Rectal smooth muscle tissue (tissue), 1 donor: ENCODE measurements around the gene NFKBIE.
A peak's percentile ranks its signal among the peaks of the same experiment; 100 is the strongest.

Experiments
- H3K27ac ChIP-seq: one replicate; pipeline ENCODE4 v1.7.0; 2013; ENCODE audit warnings: low read depth, low read length, inconsistent platforms
- H3K27me3 ChIP-seq: one replicate; pipeline ENCODE4 v1.7.0; 2013; ENCODE audit warnings: low read length; ENCODE audit not compliant: control insufficient read depth, insufficient read depth
- H3K36me3 ChIP-seq: one replicate; pipeline ENCODE4 v1.7.0; 2013; ENCODE audit warnings: low read length; ENCODE audit not compliant: control insufficient read depth, insufficient read depth
- H3K4me1 ChIP-seq: one replicate; pipeline ENCODE4 v1.7.0; 2013; ENCODE audit warnings: low read length; ENCODE audit not compliant: control insufficient read depth, insufficient read depth
- H3K4me3 ChIP-seq: one replicate; pipeline ENCODE4 v1.7.0; 2013; ENCODE audit warnings: low read length
- H3K9ac ChIP-seq: one replicate; pipeline ENCODE4 v1.7.0; 2013; ENCODE audit warnings: low read length

NFKBIE gene

DNA sequence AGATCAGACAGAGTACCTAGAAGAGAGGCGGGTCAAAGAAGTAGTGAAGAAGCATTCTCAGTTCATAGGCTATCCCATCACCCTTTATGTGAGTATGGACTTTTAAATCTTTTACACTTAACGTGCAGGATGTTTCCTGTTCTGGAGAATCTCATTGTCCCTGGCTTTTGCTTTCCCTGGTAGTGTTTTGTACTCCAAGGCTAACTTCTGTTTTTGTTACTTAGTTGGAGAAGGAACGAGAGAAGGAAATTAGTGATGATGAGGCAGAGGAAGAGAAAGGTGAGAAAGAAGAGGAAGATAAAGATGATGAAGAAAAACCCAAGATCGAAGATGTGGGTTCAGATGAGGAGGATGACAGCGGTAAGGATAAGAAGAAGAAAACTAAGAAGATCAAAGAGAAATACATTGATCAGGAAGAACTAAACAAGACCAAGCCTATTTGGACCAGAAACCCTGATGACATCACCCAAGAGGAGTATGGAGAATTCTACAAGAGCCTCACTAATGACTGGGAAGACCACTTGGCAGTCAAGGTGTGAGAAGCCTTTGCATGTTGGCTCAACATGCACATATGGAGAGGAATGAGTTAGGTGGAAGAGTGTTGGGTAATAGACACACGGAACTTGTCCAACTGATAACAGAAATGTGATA lies 15.2 kb downstream of the NFKBIE start:
- Histone ChIP-seq H3K9ac (no peak overlapping the region), H3K27ac (no peak overlapping the region), H3K4me3 (no peak overlapping the region), H3K4me1 (peaks cover 6% of the 10 kb centered on the region), H3K36me3 (peaks cover 60% of the 10 kb centered on the region), H3K27me3 (no peaks in the 10 kb centered on the region)

DNA sequence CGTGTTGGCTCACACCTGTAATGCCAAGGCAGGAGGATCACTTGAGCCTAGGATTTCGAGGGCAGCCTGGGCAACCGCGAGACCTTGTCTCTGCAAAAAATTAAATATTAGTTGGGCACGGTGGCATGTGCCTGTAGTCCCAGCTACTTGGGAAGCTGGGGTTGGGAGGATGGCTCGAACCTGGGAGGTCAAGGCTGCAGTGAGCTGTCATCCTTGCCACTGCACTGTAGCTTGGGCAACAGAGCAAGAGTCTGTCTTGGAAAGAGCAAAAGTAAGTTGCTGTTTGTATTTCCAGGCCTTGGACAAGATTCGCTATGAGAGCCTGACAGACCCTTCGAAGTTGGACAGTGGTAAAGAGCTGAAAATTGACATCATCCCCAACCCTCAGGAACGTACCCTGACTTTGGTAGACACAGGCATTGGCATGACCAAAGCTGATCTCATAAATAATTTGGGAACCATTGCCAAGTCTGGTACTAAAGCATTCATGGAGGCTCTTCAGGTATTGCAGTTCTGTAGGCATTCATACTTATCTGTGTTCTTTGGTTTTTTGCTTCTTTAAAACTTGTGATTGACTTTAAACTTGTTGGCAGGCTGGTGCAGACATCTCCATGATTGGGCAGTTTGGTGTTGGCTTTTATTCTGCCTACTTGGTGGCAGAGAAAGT lies 16.1 kb downstream of the NFKBIE start:
- peak overlapping the region; percentile 88 for H3K4me3 ChIP-seq
- no peaks in the 10 kb centered on the region for H3K27me3 ChIP-seq
- H3K4me1 ChIP-seq: peaks cover 6% of the 10 kb centered on the region
- H3K36me3 ChIP-seq: peaks cover 51% of the 10 kb centered on the region
- no peak overlapping the region for H3K27ac ChIP-seq
- no peak overlapping the region for H3K9ac ChIP-seq

DNA sequence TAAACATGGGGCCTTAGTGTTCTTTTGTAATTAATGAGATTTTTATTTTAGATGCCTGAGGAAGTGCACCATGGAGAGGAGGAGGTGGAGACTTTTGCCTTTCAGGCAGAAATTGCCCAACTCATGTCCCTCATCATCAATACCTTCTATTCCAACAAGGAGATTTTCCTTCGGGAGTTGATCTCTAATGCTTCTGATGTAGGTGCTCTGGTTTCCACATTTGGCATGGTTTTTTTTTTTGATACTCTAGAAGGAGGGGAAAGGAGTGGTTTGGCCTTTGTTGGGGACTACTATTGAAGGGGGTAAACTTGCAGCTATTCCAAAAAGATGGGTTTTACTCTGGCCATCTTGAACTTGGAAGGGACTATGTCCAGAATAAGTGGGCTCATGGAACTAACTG lies 16.8 kb downstream of the NFKBIE start:
- no peak overlapping the region for H3K9ac ChIP-seq
- H3K4me1 ChIP-seq: peaks cover 6% of the 10 kb centered on the region
- H3K27ac ChIP-seq: no peak overlapping the region
- H3K27me3 ChIP-seq: no peaks in the 10 kb centered on the region
- H3K36me3 ChIP-seq: peaks cover 45% of the 10 kb centered on the region
- peak overlapping the region; percentile 88 for H3K4me3 ChIP-seq

DNA sequence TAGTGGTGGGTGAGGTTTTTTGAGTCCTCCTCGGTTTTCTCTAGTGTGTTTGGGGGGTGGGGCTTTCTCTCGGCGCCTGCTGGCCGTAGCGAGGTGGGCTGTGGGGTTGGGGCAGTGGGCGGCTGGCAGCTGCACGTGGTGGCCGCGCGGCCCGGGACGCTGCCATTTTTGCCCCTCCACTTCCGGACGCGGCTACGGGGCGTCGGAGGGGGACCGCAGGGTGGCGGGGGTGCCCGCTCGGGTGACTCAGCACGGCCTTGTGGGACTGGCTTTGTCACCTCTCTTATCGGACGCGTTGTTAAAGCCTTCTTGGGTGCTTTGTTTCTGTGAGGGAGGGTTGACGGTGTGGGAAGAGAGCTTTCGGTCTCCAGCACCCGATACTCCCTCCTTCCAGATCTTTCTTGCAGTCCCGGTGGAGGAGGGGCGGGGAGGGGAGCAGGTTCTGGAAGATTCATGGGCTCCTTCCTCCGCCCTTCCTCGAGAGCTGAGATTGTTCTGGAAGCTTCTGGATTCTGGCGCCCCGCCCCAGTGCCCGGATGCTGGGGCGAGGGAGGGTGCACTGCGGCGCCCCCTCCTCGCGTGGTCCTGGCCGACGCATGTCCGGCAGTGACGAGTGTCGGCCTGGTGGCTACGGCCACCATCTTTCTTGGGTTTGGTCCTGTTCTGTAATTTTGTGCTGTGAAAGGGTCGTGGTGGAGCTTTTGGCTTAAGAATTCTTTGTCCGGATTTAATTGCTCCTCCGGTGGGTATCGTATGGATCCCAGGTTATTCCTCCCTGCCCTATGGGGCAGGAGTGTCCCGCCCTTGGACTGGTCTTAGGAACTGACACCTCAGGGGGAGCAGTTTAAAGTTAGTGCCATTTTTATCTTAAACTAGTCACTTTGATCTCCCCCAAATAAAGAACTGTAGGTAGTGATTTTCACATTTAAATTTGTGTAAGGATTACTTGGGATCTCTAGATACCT lies 17.7 kb downstream of the NFKBIE start:
- Histone ChIP-seq H3K27me3 (no peaks in the 10 kb centered on the region), H3K27ac (peak overlapping the region; percentile 95), H3K9ac (peak overlapping the region; percentile 66), H3K4me3 (peak overlapping the region; percentile 88), H3K36me3 (peaks cover 35% of the 10 kb centered on the region), H3K4me1 (peaks cover 6% of the 10 kb centered on the region)

DNA sequence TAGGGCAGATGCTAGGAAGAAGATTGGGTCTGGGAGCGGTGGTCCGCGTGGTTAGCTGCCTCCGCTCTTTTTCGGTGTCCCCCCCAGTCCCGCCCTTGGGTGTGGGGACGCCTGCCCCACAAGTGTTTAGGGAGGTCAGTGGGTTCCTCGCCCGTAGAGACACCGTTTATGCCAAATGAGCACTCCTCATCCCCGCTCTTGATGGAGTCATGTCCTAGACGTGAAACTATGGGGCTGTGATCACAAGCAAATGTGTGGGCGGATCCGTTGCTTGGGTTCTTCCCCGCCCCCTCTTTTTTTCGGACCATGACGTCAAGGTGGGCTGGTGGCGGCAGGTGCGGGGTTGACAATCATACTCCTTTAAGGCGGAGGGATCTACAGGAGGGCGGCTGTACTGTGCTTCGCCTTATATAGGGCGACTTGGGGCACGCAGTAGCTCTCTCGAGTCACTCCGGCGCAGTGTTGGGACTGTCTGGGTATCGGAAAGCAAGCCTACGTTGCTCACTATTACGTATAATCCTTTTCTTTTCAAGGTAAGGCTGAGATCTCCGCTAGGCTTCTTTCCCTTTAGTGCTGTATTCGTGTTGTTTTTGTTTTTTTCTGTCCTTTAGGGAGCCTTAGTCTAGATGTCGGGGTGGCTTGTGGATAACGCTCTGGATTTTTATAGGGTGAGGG lies 18.6 kb downstream of the NFKBIE start, which contains the start of gene HSP90AB1:
TSS of gene HSP90AB1 (plus strand) at position 439 of the 675 bp plus-strand sequence. CDS start 1,529 bp downstream, outside the sequence.
- H3K36me3 ChIP-seq: peaks cover 30% of the 10 kb centered on the region
- peaks cover 6% of the 10 kb centered on the region for H3K4me1 ChIP-seq
- H3K9ac ChIP-seq: peak within 1 kb of the TSS; percentile 80
- no peaks in the 10 kb centered on the region for H3K27me3 ChIP-seq
- H3K4me3 ChIP-seq: peak within 1 kb of the TSS; percentile 88
- H3K27ac ChIP-seq: peak within 1 kb of the TSS; percentile 95

DNA sequence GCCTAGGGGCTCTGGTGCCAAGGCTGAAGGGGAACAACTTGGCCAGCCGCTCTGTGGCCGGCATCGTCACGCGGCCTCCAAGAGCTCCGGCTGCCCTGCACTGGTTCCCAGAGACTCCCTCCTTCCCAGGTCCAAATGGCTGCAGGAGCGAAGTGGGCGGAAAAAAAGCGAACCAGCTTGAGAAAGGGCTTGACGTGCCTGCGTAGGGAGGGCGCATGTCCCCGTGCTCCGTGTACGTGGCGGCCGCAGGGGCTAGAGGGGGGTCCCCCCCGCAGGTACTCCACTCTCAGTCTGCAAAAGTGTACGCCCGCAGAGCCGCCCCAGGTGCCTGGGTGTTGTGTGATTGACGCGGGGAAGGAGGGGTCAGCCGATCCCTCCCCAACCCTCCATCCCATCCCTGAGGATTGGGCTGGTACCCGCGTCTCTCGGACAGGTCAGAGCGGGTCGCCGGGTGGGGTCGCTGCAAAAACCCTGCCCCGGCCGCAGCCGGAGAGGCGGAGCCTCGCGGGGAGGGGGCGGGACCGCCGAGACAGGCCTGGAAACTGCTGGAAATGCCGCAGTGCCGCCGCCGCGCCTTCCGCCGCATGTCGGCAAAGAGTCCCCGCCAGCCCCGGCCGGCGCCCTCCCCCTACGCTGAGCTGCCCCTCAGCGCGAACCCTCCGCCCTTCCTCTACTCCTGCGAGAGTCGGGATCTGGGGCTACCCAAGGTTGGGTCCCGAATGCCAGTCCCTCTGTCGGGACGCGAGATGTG lies 19.3 kb downstream of the NFKBIE start:
- H3K4me1 ChIP-seq: peaks cover 6% of the 10 kb centered on the region
- peak overlapping the region; percentile 88 for H3K4me3 ChIP-seq
- no peaks in the 10 kb centered on the region for H3K27me3 ChIP-seq
- peaks cover 24% of the 10 kb centered on the region for H3K36me3 ChIP-seq
- peak overlapping the region; percentile 95 for H3K27ac ChIP-seq
- peak overlapping the region; percentile 80 for H3K9ac ChIP-seq

DNA sequence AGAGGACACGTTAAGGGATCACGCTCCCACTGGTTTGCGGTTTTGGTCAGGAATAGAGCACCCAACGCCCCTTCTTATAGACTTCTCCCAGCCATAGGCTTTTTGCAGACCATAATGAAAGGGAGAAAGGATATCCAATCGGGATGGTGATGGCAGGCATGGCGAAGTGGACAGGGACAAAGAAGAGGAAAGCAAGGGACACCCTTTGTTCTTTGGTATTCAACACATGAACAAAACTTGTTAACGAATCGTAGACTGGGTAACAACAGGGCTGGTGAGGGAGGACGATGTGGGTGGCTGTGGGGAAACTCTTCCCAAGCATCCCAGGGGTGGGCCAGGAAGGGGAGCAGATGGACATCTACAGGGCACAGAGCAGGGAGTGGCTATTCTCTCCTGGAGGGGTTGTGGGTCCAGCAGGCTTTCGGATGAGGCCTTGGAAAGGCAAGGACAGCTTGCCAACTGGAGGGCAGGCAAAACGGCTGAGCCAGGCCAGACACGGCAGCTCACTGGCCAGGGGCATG lies 19.9 kb downstream of the NFKBIE start:
- H3K27ac ChIP-seq: peak overlapping the region; percentile 95
- H3K27me3 ChIP-seq: no peaks in the 10 kb centered on the region
- peak overlapping the region; percentile 88 for H3K4me3 ChIP-seq
- H3K9ac ChIP-seq: peak overlapping the region; percentile 68
- H3K4me1 ChIP-seq: peaks cover 6% of the 10 kb centered on the region
- H3K36me3 ChIP-seq: peaks cover 18% of the 10 kb centered on the region

DNA sequence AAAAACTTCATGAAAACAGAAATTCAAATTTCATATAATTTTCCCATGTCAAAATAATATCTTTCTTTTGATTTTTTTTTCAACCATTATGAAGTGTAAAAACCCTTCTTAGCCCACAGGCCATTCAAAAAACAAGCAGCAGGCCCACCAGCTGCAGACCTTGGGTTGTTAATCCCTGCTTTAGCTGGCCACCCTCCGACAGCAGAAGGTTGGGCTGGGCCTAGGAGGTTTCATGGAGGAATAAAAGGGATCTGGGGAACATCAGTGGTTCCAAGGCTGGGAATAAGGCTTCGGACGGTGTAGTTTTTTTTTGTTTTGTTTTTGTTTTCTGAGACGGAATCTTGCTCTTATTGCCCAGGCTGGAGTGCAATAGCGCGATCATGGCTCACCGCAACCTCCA lies 22.0 kb downstream of the NFKBIE start:
- no peaks in the 10 kb centered on the region for H3K27me3 ChIP-seq
- no peak overlapping the region for H3K4me3 ChIP-seq
- no peak overlapping the region for H3K27ac ChIP-seq
- no peaks in the 10 kb centered on the region for H3K4me1 ChIP-seq
- H3K36me3 ChIP-seq: no peaks in the 10 kb centered on the region
- no peak overlapping the region for H3K9ac ChIP-seq

DNA sequence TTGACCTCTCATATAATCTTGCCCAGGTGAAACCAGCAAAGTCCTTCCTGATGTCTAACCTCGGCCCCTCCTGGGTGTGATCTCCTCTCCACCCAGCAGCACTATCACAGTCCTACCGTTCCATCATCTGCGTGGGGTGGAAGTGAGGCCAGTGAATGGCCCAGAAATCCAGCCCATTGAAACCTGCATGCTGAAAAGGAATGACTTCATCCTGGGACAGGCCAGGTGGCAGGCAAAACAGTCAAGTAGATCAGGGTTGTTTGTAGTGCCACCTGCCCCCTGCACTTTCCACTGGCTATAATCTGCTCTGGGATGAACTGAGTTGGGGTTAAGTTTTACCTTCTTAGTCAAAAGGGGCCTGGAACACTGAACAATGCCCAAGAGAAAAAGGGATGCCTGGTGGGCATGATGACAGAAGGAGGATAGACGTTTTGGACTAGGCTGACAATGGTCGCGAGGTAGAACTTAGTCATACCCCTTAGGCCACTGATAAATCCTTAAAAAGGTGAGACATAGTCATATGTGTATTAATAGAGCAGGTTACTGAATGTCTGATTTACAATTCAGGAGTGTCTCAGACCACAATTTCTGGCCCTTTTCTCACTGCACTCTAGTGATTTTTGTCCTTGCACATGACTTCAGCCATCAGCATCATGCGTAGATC lies 26.5 kb downstream of the NFKBIE start:
- Histone ChIP-seq H3K27ac (peak overlapping the region; percentile 94), H3K4me1 (peaks cover 27% of the 10 kb centered on the region), H3K9ac (no peak overlapping the region)

DNA sequence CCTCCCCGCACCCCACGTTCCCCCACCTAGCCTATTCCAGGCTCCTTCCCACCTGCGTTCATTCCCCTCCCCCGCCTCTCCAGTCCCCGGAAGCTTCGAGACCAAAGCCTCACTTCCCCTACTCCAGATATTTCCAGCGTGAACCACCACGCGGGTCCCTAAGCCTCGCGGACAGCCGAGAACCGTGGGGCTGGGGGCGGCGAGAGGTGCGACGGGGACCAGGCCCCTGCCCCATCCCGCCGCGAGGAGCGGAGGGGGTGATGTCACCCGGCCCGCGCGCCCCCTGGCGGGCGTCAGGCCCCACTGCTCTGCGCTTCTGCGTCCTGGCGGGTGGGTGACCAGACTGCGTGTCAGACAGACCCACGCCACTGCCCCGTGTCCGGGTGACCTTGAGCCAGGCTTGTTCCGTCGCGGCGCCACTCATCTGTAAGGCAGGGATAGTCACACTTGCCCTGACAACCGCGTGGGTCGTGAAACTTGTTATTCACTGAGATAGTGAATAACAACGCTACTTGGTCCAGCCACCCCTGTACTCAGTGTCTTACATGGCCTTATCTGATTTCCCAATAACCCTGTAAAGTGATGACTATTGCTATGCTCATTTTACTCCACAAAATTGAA lies 27.4 kb downstream of the NFKBIE start:
- Histone ChIP-seq H3K4me1 (peaks cover 36% of the 10 kb centered on the region), H3K36me3 (no peaks in the 10 kb centered on the region)

More for the DNA sequence above, 26.5 kb downstream of the NFKBIE start:
- H3K27me3 ChIP-seq: no peaks in the 10 kb centered on the region
- H3K4me3 ChIP-seq: no peak overlapping the region
- H3K36me3 ChIP-seq: no peaks in the 10 kb centered on the region

More for the DNA sequence above, 27.4 kb downstream of the NFKBIE start:
- Histone ChIP-seq H3K4me3 (peak overlapping the region; percentile 73), H3K9ac (peak overlapping the region; percentile 80), H3K27me3 (no peaks in the 10 kb centered on the region), H3K27ac (peak overlapping the region; percentile 94)
